ENCODE results near the gene ADM.

ADM gene

GRCh38 chr11:10329935-10330334 lies 25.1 kb downstream of the ADM start:
- H3K27ac ChIP-seq = no peak overlapping the region
- no peak for TF ChIP-seq CTCF (IDR thresholded peaks at IDR 0.05)
- no peaks in the 10 kb centered on the region for H3K9me3 ChIP-seq
- H3K4me1 ChIP-seq (ENCODE audit: control insufficient read depth in 1 of 2, insufficient read depth in 1 of 2, low read depth in 1 of 2, low read length in 1 of 2) = peaks cover 0 to 2% of the 10 kb centered on the region in 2 experiments
- no peaks in the 10 kb centered on the region for H3K27me3 ChIP-seq
- H3K36me3 ChIP-seq = no peaks in the 10 kb centered on the region
- no peak overlapping the region for H3K4me3 ChIP-seq (ENCODE audit: low read depth in 1 of 2, low read length in 1 of 2)

- Histone ChIP-seq H3K4me3 (ENCODE audit: low read depth in 1 of 2, low read length in 1 of 2) (no peak overlapping the region), H3K27me3 (no peaks in the 10 kb centered on the region), H3K9me3 (no peaks in the 10 kb centered on the region), H3K36me3 (no peaks in the 10 kb centered on the region), H3K27ac (no peak overlapping the region), H3K4me1 (ENCODE audit: control insufficient read depth in 1 of 2, insufficient read depth in 1 of 2, low read depth in 1 of 2, low read length in 1 of 2) (peaks cover 0 to 2% of the 10 kb centered on the region in 2 experiments)
- TF ChIP-seq CTCF (IDR thresholded peaks at IDR 0.05) = no peak
Observed at GRCh38 chr11:10331548-10332289, 26.8 kb downstream of the ADM start.

- no peaks in the 10 kb centered on the region for H3K36me3 ChIP-seq
- no peaks in the 10 kb centered on the region for H3K27me3 ChIP-seq
- no peaks in the 10 kb centered on the region for H3K9me3 ChIP-seq
- H3K27ac ChIP-seq = no peak overlapping the region
- no peak for TF ChIP-seq CTCF (IDR thresholded peaks at IDR 0.05)
- H3K4me3 ChIP-seq (ENCODE audit: low read depth in 1 of 2, low read length in 1 of 2) = no peak overlapping the region
- no peaks in the 10 kb centered on the region for H3K4me1 ChIP-seq (ENCODE audit: control insufficient read depth in 1 of 2, insufficient read depth in 1 of 2, low read depth in 1 of 2, low read length in 1 of 2)
Observed at GRCh38 chr11:10333490-10333889, 28.6 kb downstream of the ADM start.

- Histone ChIP-seq H3K27ac (no peak overlapping the region), H3K4me1 (ENCODE audit: control insufficient read depth in 1 of 2, insufficient read depth in 1 of 2, low read depth in 1 of 2, low read length in 1 of 2) (no peaks in the 10 kb centered on the region), H3K4me3 (ENCODE audit: low read depth in 1 of 2, low read length in 1 of 2) (no peak overlapping the region), H3K36me3 (no peaks in the 10 kb centered on the region), H3K27me3 (no peaks in the 10 kb centered on the region), H3K9me3 (no peaks in the 10 kb centered on the region)
- no peak for TF ChIP-seq CTCF (IDR thresholded peaks at IDR 0.05)
Observed at GRCh38 chr11:10338287-10338686, 33.4 kb downstream of the ADM start.

GRCh38 chr11:10348650-10349280 lies 43.9 kb downstream of the ADM start:
- no peaks in the 10 kb centered on the region for H3K9me3 ChIP-seq
- no peak overlapping the region for H3K27ac ChIP-seq
- H3K36me3 ChIP-seq = no peaks in the 10 kb centered on the region
- TF ChIP-seq CTCF (IDR thresholded peaks at IDR 0.05) = no peak
- H3K27me3 ChIP-seq = no peaks in the 10 kb centered on the region
- H3K4me3 ChIP-seq (ENCODE audit: low read depth in 1 of 2, low read length in 1 of 2) = no peak overlapping the region
- H3K4me1 ChIP-seq (ENCODE audit: control insufficient read depth in 1 of 2, insufficient read depth in 1 of 2, low read depth in 1 of 2, low read length in 1 of 2) = no peaks in the 10 kb centered on the region

Data from neutrophil (primary cell).